Esophagus muscularis mucosa (tissue), 4 donors: ENCODE data around the gene NDUFV1. TPM values are rescaled to one million over a fixed set of nuclear protein-coding genes. Genes with fewer than 3 reads are reported as not detected.
"Not testable (repeated sequence)": the region's sequence is repeated elsewhere in the genome, so short reads cannot be mapped to it uniquely, and the experiment has no call there.

Source experiments
- DNase-seq: peaks from one replicate; pipeline ENCODE4 v3.0.0-alpha.2; 2017; ENCODE audit errors: extremely low spot score
- H3K27ac ChIP-seq, 4 donors: fragments of 200-600 bp; sonication (generic); replicated peaks in 1 of 4; 1 replicate in 3 of 4; 2 replicates in 1 of 4; pipeline ENCODE4 v1.5.1; 2016 to 2019; ENCODE audit warnings: mild to moderate bottlenecking in 1 of 4
- H3K27me3 ChIP-seq, 4 donors: fragments of 200-600 bp; sonication (generic); one replicate each; pipeline versions ENCODE4 v1.5.1 to v1.6.0; 2016 to 2019
- H3K36me3 ChIP-seq, 4 donors: fragments of 200-600 bp; sonication (generic); one replicate each; pipeline ENCODE4 v1.5.1; 2016 to 2019
- H3K4me1 ChIP-seq, 4 donors: fragments of 200-600 bp; sonication (generic); one replicate each; pipeline ENCODE4 v1.5.1; 2016 to 2019
- H3K4me3 ChIP-seq, 4 donors: fragments of 200-600 bp; sonication (generic); 1 replicate in 2 of 4; 2 replicates in 2 of 4; pipeline ENCODE4 v1.5.1; 2016 to 2019; ENCODE audit warnings: mild to moderate bottlenecking in 4 of 4, moderate library complexity in 1 of 4
- H3K9me3 ChIP-seq, 4 donors: fragments of 200-600 bp; sonication (generic); 1 replicate in 3 of 4; 2 replicates in 1 of 4; pipeline ENCODE4 v1.5.1; 2016 to 2019
- EP300 ChIP-seq: sonication (generic); formaldehyde crosslinking; IDR thresholded peaks from one replicate; pipeline ENCODE4 v1.6.1; 2017; ENCODE audit warnings: antibody characterized with exemption
- POLR2A ChIP-seq: fragments of 450-650 bp; IDR thresholded peaks from one replicate; pipeline ENCODE4 v1.6.1; 2017; ENCODE audit warnings: antibody characterized with exemption, moderate library complexity, mild to moderate bottlenecking, low read depth
- POLR2AphosphoS5 ChIP-seq, 2 donors: sonication (generic); formaldehyde crosslinking; IDR thresholded peaks; one replicate each; pipeline ENCODE4 v1.6.1; 2017; ENCODE audit warnings: antibody characterized with exemption in 2 of 2
- WGBS: methylation state at CpG from one replicate; pipeline ENCODE4 v1.1.5; 2018; 5-methylcytosine and 5-hydroxymethylcytosine counted together
- intact Hi-C: fragments of 100-400 bp; cut with DNase I; formaldehyde crosslinking; loops from one replicate; pipeline ENCODE4 v1.15.1; 2023
- total RNA-seq, 4 donors: library from RNA; depleted of rRNA; stranded (reverse); fragments of >200 nt; gene quantifications; one replicate each; pipeline versions ENCODE4 v1.1.0 to v1.2.1, GENCODE V29; 2016
- TF ChIP-seq, protein P1 (sequence below), 3 experiments: fragments of 200-600 bp in 2 of 3; fragments of 450-650 bp in 1 of 3; sonication (generic) in 2 of 3; IDR thresholded peaks; one replicate each; pipeline ENCODE4 v1.5.1; 2017 to 2019; ENCODE audit warnings: antibody characterized with exemption in 3 of 3, mild to moderate bottlenecking in 2 of 3, moderate library complexity in 1 of 3

Gene NDUFV1
- total RNA-seq, 4 donors from 2014 or later, result 196 to 252 (median 212) TPM

DNA sequence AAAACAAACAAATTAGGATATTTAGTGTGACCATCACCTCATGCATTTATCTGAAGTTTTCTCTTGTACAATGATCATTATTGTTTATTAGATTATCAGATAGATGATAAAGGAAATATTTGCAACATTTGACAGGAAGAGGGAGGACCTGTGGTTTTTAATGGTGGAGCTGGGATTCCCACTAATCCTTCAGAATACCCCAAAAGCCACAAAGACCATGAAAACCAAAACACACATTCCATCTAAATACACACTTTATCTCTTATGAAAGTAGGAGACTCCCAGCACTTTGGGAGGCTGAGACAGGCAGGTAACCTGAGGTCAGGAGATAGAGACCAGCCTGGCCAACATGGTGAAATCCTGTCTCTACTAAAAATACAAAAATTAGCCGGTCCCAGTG lies 7.6 kb upstream of the NDUFV1 start:
- DNase-seq, result no peak
- H3K4me3 ChIP-seq, result no peak overlapping the region
- 64% methylated on average over 1 of the region's 1 CpG for WGBS
- no peaks in the 10 kb centered on the region for H3K27me3 ChIP-seq
- H3K36me3 ChIP-seq, result no peaks in the 10 kb centered on the region
- intact Hi-C loops, result no loop called here
- no peak for TF ChIP-seq POLR2AphosphoS5 (IDR thresholded peaks at IDR 0.05)
- no peak for TF ChIP-seq EP300
- no peak for TF ChIP-seq POLR2A
- TF ChIP-seq, protein P1, sequence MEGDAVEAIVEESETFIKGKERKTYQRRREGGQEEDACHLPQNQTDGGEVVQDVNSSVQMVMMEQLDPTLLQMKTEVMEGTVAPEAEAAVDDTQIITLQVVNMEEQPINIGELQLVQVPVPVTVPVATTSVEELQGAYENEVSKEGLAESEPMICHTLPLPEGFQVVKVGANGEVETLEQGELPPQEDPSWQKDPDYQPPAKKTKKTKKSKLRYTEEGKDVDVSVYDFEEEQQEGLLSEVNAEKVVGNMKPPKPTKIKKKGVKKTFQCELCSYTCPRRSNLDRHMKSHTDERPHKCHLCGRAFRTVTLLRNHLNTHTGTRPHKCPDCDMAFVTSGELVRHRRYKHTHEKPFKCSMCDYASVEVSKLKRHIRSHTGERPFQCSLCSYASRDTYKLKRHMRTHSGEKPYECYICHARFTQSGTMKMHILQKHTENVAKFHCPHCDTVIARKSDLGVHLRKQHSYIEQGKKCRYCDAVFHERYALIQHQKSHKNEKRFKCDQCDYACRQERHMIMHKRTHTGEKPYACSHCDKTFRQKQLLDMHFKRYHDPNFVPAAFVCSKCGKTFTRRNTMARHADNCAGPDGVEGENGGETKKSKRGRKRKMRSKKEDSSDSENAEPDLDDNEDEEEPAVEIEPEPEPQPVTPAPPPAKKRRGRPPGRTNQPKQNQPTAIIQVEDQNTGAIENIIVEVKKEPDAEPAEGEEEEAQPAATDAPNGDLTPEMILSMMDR (IDR thresholded peaks at IDR 0.05), result no peak
- H3K27ac ChIP-seq, result no peak overlapping the region
- no peaks in the 10 kb centered on the region for H3K4me1 ChIP-seq
- H3K9me3 ChIP-seq, result no peaks in the 10 kb centered on the region

DNA sequence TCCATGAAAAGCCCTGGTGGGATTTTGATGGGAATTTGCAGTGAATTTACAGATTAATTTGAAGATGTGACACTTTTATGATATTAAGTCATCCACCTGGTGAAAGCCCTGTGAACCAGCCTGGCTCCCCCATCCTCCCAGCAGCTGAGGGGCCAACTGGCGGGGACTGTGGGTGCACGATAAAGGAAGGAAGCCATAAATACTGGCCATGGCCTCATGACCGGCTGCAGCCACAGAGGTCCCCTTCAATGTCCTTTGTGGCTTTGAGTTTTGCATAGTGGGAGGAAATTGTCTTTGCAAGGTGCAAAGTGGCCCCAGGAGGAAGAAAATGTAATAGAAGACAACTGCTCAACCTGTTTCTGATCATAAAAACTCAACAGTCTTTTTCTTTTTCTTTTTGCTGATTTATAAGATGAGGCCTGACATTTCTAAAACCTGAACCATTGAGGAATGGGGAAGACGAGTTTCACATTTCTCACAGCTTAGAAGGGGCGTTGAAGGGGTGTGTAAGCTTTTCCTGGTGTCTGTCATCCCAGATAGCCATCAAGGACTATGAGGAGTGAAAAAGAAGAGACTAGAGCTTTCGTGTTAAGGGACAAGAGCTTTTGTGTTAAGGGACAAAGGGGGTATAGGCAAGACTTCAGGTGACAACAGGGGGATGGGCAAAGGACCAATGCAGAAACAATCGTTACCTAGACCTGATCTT lies 6.3 kb upstream of the NDUFV1 start:
- TF ChIP-seq, protein P1 (IDR thresholded peaks at IDR 0.05), result no peak
- TF ChIP-seq EP300 (no peak), POLR2AphosphoS5 (IDR thresholded peaks at IDR 0.05) (no peak), POLR2A (no peak)
- no peaks in the 10 kb centered on the region for H3K9me3 ChIP-seq
- DNase-seq, result no peak
- H3K27ac ChIP-seq, result no peak overlapping the region
- no peak overlapping the region for H3K4me3 ChIP-seq
- H3K27me3 ChIP-seq, result no peaks in the 10 kb centered on the region
- intact Hi-C loops, result no loop called here
- 62% methylated on average over 7 of the region's 7 CpGs for WGBS
- no peaks in the 10 kb centered on the region for H3K36me3 ChIP-seq
- H3K4me1 ChIP-seq, result peaks cover 0 to 2% (median 1%) of the 10 kb centered on the region in 4 donors

DNA sequence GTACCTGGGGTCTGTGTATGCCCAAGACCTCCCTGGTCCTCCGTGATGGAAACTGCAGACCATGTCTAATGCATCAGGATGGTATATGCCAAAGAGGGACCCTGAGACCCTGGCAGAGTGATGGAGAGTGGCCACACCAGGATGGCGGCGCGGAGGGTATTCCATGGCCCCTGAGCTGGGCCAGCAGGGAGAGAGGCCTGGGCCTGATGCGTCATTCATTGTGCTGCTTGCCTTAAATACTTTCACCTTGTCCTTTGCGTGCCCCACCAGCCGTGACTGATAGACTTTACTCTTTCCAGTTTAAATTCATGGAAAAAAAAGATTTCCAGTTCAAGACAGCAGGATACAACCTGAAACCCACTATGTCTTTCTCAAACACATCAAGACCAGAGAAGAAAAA lies 5.6 kb upstream of the NDUFV1 start:
- TF ChIP-seq POLR2A, result no peak
- no peak for TF ChIP-seq POLR2AphosphoS5 (IDR thresholded peaks at IDR 0.05)
- no peak for TF ChIP-seq EP300
- TF ChIP-seq, protein P1 (IDR thresholded peaks at IDR 0.05), result no peak
- Histone ChIP-seq H3K27ac (no peak overlapping the region), H3K9me3 (no peaks in the 10 kb centered on the region), H3K27me3 (no peaks in the 10 kb centered on the region), H3K4me1 (peaks cover 3 to 9% (median 7%) of the 10 kb centered on the region in 4 donors), H3K4me3 (no peak overlapping the region), H3K36me3 (no peaks in the 10 kb centered on the region)
- no peak for DNase-seq
- WGBS, result 98% methylated on average over 7 of the region's 7 CpGs
- intact Hi-C loops, result no loop called here

DNA sequence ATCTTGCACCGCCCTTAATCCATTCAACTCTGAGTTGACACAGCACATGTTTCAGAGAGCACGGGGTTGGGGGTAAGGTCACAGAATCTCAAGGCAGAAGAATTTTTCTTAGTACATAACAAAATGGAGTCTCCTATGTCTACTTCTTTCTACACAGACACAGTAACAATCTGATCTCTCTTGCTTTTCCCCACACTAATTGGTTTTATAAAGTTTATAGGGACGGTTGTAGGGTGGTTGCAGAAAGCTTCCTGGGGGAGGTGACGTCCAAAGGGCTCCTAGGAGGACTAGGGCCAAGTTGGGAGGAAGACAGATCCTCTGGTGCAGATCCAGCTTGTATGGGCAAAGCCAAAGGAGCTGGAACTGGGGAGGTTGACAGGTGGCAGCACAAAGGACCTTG lies 2.6 kb upstream of the NDUFV1 start:
- H3K9me3 ChIP-seq, DNase-seq, H3K4me3 ChIP-seq, intact Hi-C loops, H3K27ac ChIP-seq, H3K27me3 ChIP-seq: not testable (repeated sequence)
- Histone ChIP-seq H3K36me3 (peaks cover under 1 to 11% (median 9%) of the 10 kb centered on the region in 4 donors), H3K4me1 (peaks cover 19 to 34% (median 28%) of the 10 kb centered on the region in 4 donors)
- WGBS, result 76% methylated on average over 3 of the region's 4 CpGs

DNA sequence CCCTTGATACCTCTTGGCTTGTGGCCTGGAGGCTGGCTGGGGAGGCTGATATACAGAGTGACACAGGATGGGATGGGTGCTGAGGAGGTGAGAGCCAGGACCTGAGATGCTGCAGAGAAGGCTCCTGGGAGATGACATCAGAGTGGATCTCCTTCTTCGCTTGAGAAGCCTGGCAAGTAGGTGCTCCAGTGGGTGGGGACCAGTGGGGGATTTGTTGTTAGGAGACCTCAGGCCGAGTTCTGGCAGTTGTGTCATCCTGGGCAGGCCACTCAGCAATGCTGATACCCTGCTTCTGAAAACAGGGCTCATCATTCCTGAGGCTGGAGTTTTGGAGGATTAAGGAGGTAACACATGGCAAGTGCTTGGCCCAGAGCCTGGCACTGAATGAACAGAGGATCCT lies 1.9 kb upstream of the NDUFV1 start:
- Histone ChIP-seq H3K27ac (peak overlapping the region in 2 of 4 donors; percentile 86 to 90), H3K9me3 (no peaks in the 10 kb centered on the region), H3K4me1 (peaks cover 19 to 34% (median 28%) of the 10 kb centered on the region in 4 donors), H3K36me3 (peaks cover 7 to 18% (median 16%) of the 10 kb centered on the region in 4 donors), H3K4me3 (no peak overlapping the region), H3K27me3 (peaks cover 0 to 5% (median 0%) of the 10 kb centered on the region in 4 donors)
- DNase-seq, result no peak
- intact Hi-C loops, result loop anchor here (5.0 kb wide), 1 partner anchor 33 kb away; no protein-coding TSS in a partner anchor
- 94% methylated on average over 2 of the region's 2 CpGs for WGBS
- no peak for TF ChIP-seq POLR2AphosphoS5 (IDR thresholded peaks at IDR 0.05)
- TF ChIP-seq, protein P1 (IDR thresholded peaks at IDR 0.05), result no peak
- no peak for TF ChIP-seq EP300
- TF ChIP-seq POLR2A, result no peak
